WI38 (cell line): ENCODE results near the gene POLR3GL.

ENCODE experiments used
- H3K4me3 ChIP-seq: 2 replicates; pipeline ENCODE4 v1.5.1; 2011; ENCODE audit warnings: low read depth, mild to moderate bottlenecking, control low read depth, low read length
- TF ChIP-seq, protein P1 (sequence below): IDR thresholded peaks from 2 replicates; pipeline ENCODE4 v1.5.1; 2012; ENCODE audit warnings: low read depth, mild to moderate bottlenecking, control low read depth, low read length

POLR3GL gene

DNA sequence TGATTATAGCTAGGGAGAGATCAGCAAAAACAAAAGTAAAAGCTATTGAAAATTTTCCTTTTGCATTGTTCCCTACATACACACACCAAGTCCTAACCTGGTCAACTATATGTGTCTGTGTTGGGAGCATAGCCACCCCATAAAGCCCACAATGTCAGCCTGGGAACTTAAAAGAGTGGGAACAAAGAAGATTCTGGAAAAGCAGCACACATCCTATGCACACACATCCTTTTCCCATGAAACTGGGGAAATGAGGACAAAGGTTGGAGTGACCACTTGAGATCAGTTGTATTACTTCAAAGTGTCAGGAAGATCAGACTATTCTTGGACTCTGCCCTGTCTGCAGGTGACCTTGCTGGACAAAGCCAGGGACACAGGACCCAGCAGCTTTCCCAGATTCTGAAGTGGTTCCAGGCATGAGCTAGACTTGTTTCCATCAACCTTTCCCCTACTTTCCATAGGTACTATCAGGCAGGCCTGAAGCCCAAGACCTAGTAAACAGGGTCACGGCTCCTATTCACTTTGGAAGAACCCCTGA is 16.0 kb downstream of the POLR3GL start:
- H3K4me3 ChIP-seq = no peak overlapping the region
- TF ChIP-seq, protein P1, sequence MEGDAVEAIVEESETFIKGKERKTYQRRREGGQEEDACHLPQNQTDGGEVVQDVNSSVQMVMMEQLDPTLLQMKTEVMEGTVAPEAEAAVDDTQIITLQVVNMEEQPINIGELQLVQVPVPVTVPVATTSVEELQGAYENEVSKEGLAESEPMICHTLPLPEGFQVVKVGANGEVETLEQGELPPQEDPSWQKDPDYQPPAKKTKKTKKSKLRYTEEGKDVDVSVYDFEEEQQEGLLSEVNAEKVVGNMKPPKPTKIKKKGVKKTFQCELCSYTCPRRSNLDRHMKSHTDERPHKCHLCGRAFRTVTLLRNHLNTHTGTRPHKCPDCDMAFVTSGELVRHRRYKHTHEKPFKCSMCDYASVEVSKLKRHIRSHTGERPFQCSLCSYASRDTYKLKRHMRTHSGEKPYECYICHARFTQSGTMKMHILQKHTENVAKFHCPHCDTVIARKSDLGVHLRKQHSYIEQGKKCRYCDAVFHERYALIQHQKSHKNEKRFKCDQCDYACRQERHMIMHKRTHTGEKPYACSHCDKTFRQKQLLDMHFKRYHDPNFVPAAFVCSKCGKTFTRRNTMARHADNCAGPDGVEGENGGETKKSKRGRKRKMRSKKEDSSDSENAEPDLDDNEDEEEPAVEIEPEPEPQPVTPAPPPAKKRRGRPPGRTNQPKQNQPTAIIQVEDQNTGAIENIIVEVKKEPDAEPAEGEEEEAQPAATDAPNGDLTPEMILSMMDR = no peak

DNA sequence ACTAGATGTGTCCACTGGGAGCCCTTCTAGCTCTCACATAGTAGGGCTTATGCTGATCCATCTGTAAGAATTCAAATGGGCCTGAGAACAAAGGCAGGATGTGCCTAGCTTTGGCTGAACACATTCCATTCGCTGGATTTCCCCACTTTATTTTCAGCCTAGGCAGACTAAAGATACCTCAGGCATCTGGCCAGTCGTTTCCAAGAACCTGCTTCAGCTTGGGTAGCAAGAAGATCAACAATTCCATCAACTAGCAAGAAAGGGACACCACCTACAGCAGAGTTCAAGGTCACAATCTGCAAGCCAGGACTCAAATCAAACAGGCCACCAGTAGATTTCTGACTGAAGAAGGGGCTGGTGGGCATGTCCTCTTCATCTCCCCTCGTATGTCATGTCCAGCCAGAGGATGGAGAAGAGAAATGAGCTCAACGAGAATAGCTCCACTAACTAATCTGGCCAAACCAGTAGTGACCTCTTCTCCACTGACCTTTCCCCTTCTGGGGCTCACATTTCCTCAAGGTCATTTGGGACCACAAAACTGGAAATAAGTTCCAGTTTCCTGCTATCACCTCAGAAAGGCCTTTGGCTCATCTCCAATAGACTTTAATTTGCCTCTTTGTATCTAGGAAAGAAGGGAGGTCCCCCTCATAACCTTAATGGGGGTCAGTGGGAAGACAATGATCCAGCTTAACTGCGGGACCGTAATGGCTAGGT is 17.7 kb downstream of the POLR3GL start:
- TF ChIP-seq, protein P1 = no peak

DNA sequence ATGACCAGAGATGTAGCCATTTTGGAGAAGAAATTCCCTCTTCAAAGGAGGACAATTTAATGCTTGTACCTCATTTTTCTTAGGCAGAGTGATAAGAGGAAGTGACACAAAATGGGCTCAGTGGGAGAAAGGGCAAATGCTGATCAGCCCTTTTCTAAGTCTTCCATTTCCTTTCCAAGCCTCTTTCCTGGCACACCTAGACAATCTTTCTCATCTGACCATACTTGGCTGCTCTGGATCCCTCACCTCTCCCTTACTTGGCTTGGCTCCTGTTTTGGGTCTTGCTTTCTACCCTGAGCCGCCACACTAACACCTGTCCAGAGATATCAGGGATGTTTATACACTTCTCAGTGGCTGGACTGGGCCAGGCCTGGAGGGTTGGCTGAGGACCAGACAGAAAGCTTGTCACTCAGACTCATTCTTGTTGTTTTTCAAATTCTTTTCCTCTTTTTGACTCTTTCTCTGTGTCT is 18.8 kb downstream of the POLR3GL start:
- TF ChIP-seq, protein P1 = no peak
- no peak overlapping the region for H3K4me3 ChIP-seq

More for the DNA sequence above, 17.7 kb downstream of the POLR3GL start:
- no peak overlapping the region for H3K4me3 ChIP-seq

DNA sequence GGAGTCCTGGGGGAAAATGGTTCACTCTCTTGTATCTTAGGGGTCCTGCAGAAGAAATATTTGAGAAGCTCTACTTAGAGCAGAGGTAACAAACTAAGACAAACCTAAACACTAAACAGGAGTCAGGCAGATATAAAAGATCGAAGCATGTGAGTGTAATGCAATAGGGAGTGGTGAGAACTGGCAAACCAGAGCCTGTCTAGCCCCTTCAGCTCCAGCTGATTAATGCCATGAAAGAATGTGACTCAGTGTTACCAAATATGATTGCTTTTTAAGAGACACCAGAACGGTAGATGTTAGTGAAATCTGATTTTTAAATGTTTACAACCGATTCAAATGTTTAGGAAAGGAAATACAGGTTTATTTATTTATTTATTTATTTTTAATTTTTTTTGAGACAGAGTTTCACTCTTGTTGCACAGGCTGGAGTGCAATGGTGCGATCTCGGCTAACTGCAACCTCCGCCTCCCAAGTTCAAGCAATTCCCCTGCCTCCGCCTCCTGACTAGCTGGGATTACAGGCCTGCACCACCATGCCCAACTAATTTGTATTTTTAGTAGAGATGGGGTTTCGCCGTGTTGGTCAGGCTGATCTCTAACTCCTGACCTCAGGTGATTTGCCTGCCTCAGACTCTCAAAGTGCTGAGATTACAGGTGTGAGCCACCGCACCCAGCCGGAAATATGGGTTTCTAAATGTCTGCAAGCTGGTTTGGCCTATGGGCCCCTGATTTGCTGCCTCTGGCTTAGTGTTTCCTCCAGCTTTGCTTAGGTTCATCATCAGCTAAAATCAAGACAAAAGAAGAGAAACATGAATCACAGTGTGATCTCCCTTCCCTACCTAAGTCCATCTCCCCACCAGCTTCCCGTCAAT is 19.7 kb downstream of the POLR3GL start:
- H3K4me3 ChIP-seq = no peak overlapping the region
- TF ChIP-seq, protein P1 = no peak

DNA sequence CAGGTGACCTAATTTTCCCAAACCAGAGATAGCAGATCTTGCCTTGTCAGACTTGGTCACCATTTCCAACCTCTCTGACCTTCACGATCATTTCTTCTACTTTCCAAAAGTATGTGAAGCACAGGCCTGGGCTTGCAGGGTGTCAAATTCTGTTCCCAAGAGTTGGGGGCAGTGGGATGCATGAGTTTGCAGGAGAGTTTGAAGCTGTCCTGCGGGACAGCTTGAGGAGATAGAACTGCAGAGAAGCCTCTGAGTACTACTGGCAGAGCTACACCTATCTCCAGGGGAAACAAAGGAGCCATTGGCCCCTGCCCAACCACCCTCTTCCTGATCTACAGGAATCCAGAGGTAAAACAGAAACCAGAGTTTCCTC is 20.6 kb downstream of the POLR3GL start:
- TF ChIP-seq, protein P1 = no peak
- H3K4me3 ChIP-seq = no peak overlapping the region

GRCh38 chr1:145985502-145986439 is 21.3 kb downstream of the POLR3GL start:
- TF ChIP-seq, protein P1 = no peak
- no peak overlapping the region for H3K4me3 ChIP-seq
